Spinal cord (tissue), 10 donors: ENCODE results near the gene ARHGEF28. TPM values are rescaled to one million over a fixed set of nuclear protein-coding genes. Genes with fewer than 3 reads are reported as not detected.

ENCODE experiments used
- DNase-seq, 6 donors: peaks; one replicate each; pipeline versions ENCODE4 v3.0.0 to v3.0.0-alpha.2; 2013 to 2015; ENCODE audit warnings: low spot score in 6 of 6, low read depth in 4 of 6
- H3K27ac ChIP-seq: one replicate; pipeline ENCODE4 v1.5.1; 2013; ENCODE audit warnings: low read depth, low read length, control low read depth
- H3K27me3 ChIP-seq: one replicate; pipeline ENCODE4 v1.6.1; 2013; ENCODE audit warnings: low read length; ENCODE audit not compliant: control insufficient read depth, insufficient read depth
- H3K36me3 ChIP-seq: one replicate; pipeline ENCODE4 v1.6.1; 2013; ENCODE audit warnings: low read length; ENCODE audit not compliant: control insufficient read depth, insufficient read depth
- H3K4me1 ChIP-seq: one replicate; pipeline ENCODE4 v1.6.1; 2013; ENCODE audit warnings: low read length; ENCODE audit not compliant: control insufficient read depth, insufficient read depth
- H3K4me3 ChIP-seq: one replicate; pipeline ENCODE4 v1.5.1; 2013; ENCODE audit warnings: low read depth, low read length, control low read depth
- H3K9me3 ChIP-seq: one replicate; pipeline ENCODE4 v1.6.1; 2013; ENCODE audit warnings: low read length; ENCODE audit not compliant: control insufficient read depth, insufficient read depth
- WGBS: methylation state at CpG from one replicate; pipeline ENCODE4 v1.1.5; 2013; ENCODE audit warnings: missing lambda C conversion rate; ENCODE audit not compliant: insufficient coverage; 5-methylcytosine and 5-hydroxymethylcytosine counted together
- polyA plus RNA-seq, 2 donors: library from polyadenylated mRNA; unstranded; fragments of 120-200 nt; gene quantifications; one replicate each; pipeline ENCODE4 v1.2.1, GENCODE V29; 2013; ENCODE audit not compliant: insufficient read length in 2 of 2
- total RNA-seq, 2 donors: library from RNA; depleted of rRNA in 1 of 2; stranded (reverse); fragments of 120-200 nt in 1 of 2; fragments of >200 nt in 1 of 2; gene quantifications; one replicate each; pipeline versions ENCODE4 v1.2.3 to v1.2.4, GENCODE V29; 2013 to 2014
- donor health status: healthy.

ARHGEF28 gene
- total and polyA plus RNA-seq, 4 donors = 13.6 to 25.7 (median 14.3) TPM

- Histone ChIP-seq H3K9me3 (peaks cover 3% of the 10 kb centered on the region), H3K36me3 (no peaks in the 10 kb centered on the region), H3K4me1 (no peaks in the 10 kb centered on the region), H3K27me3 (no peaks in the 10 kb centered on the region), H3K27ac (no peak overlapping the region), H3K4me3 (no peak overlapping the region)
- WGBS = 100% methylated on average over 1 of the region's 5 CpGs
- no peak for DNase-seq
Observed at GRCh38 chr5:73603998-73604397, 22.0 kb upstream of the ARHGEF28 start.

- H3K27ac ChIP-seq = no peak overlapping the region
- no peak overlapping the region for H3K4me3 ChIP-seq
- DNase-seq = no peak
- H3K4me1 ChIP-seq = no peaks in the 10 kb centered on the region
- WGBS = 87% methylated on average over 4 of the region's 8 CpGs
- peaks cover 3% of the 10 kb centered on the region for H3K9me3 ChIP-seq
- H3K36me3 ChIP-seq = no peaks in the 10 kb centered on the region
- no peaks in the 10 kb centered on the region for H3K27me3 ChIP-seq
Observed at GRCh38 chr5:73605223-73606087, 20.5 kb upstream of the ARHGEF28 start.

GRCh38 chr5:73606206-73606753 is 19.7 kb upstream of the ARHGEF28 start:
- Histone ChIP-seq H3K36me3 (no peaks in the 10 kb centered on the region), H3K4me1 (no peaks in the 10 kb centered on the region), H3K4me3 (no peak overlapping the region), H3K9me3 (peaks cover 3% of the 10 kb centered on the region), H3K27me3 (no peaks in the 10 kb centered on the region), H3K27ac (no peak overlapping the region)
- DNase-seq = no peak
- WGBS = no CpG with 5 or more reads among the region's 3 CpGs

GRCh38 chr5:73607228-73607627 is 18.8 kb upstream of the ARHGEF28 start:
- Histone ChIP-seq H3K4me3 (no peak overlapping the region), H3K27me3 (no peaks in the 10 kb centered on the region), H3K27ac (no peak overlapping the region), H3K36me3 (no peaks in the 10 kb centered on the region), H3K9me3 (no peaks in the 10 kb centered on the region), H3K4me1 (no peaks in the 10 kb centered on the region)
- DNase-seq = no peak

GRCh38 chr5:73612799-73613198 is 13.2 kb upstream of the ARHGEF28 start:
- H3K9me3 ChIP-seq = no peaks in the 10 kb centered on the region
- 89% methylated on average over 3 of the region's 3 CpGs for WGBS
- H3K4me3 ChIP-seq = no peak overlapping the region
- H3K36me3 ChIP-seq = no peaks in the 10 kb centered on the region
- DNase-seq = no peak
- no peak overlapping the region for H3K27ac ChIP-seq
- no peaks in the 10 kb centered on the region for H3K4me1 ChIP-seq
- H3K27me3 ChIP-seq = no peaks in the 10 kb centered on the region

- no peak for DNase-seq
- H3K4me3 ChIP-seq = no peak overlapping the region
- no peaks in the 10 kb centered on the region for H3K4me1 ChIP-seq
- H3K27ac ChIP-seq = no peak overlapping the region
- H3K9me3 ChIP-seq = no peaks in the 10 kb centered on the region
- 91% methylated on average over 2 of the region's 2 CpGs for WGBS
- no peaks in the 10 kb centered on the region for H3K36me3 ChIP-seq
- H3K27me3 ChIP-seq = no peaks in the 10 kb centered on the region
Observed at GRCh38 chr5:73615085-73615484, 10.9 kb upstream of the ARHGEF28 start.

- Histone ChIP-seq H3K27me3 (no peaks in the 10 kb centered on the region), H3K4me1 (no peaks in the 10 kb centered on the region), H3K36me3 (no peaks in the 10 kb centered on the region), H3K9me3 (no peaks in the 10 kb centered on the region), H3K4me3 (no peak overlapping the region), H3K27ac (no peak overlapping the region)
- no peak for DNase-seq
- 60% methylated on average over 1 of the region's 4 CpGs for WGBS
Observed at GRCh38 chr5:73615947-73616346, 10.0 kb upstream of the ARHGEF28 start.

GRCh38 chr5:73617510-73618279 is 8.3 kb upstream of the ARHGEF28 start:
- no peak for DNase-seq
- Histone ChIP-seq H3K4me1 (no peaks in the 10 kb centered on the region), H3K27ac (no peak overlapping the region), H3K36me3 (no peaks in the 10 kb centered on the region), H3K4me3 (no peak overlapping the region), H3K27me3 (no peaks in the 10 kb centered on the region), H3K9me3 (no peaks in the 10 kb centered on the region)
- 79% methylated on average over 8 of the region's 9 CpGs for WGBS

GRCh38 chr5:73619606-73620333 is 6.2 kb upstream of the ARHGEF28 start:
- WGBS = 57% methylated on average over 1 of the region's 4 CpGs
- peak in 1 of 6 donors; percentile 27 for DNase-seq

More at GRCh38 chr5:73619606-73620333, 6.2 kb upstream of the ARHGEF28 start:
- H3K27ac ChIP-seq = no peak overlapping the region
- H3K4me1 ChIP-seq = peaks cover 2% of the 10 kb centered on the region
- no peaks in the 10 kb centered on the region for H3K27me3 ChIP-seq
- no peaks in the 10 kb centered on the region for H3K36me3 ChIP-seq
- no peaks in the 10 kb centered on the region for H3K9me3 ChIP-seq
- no peak overlapping the region for H3K4me3 ChIP-seq
